Measurements from ENCODE around the gene LIMA1.
A peak's percentile ranks its signal among the peaks of the same experiment; 100 is the strongest.

The LIMA1 gene

DNA sequence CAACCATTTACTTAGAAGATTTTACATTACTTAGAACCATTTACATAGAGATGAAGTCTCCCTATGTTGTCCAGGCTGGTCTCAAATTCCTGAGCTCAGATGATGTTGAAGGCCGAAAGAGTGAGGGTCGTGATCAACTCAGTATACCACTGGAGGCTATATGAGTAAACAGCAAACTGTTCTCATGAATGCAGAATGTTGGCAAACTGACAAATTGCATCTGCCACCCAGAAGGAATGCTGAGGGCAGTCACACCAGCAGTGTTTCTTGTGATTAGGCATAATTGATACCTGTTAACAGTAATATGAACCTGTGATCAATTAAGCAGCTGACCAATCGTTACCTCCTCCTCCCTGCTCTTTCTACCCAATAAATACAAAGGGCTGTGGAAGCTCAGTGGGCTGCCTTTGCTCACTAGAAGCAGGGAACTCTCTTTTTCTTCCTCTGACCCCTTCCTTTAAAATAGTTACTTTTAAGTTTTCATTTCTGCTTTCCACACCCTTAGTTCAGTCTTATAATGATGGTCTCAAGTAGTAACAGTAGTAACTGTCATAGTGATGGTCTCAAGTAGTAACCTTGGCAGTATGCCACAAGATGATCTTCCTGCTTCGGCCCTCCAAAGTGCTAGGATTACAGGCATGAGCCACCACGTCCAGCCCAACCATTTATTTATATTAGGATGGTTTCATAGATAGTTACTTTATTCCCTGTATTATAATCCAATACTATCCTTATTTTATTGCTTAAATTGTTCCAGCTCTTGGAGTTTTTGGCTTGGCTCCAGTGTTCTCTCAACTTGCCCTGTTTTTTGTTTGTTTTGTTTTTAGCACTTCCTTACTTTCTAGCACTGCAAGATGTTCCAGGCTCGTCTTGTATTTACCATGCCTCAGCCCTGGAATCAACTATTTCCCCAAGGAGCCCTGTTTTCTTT, 25.8 kb downstream of the LIMA1 start:
- TF ChIP-seq, protein P1, sequence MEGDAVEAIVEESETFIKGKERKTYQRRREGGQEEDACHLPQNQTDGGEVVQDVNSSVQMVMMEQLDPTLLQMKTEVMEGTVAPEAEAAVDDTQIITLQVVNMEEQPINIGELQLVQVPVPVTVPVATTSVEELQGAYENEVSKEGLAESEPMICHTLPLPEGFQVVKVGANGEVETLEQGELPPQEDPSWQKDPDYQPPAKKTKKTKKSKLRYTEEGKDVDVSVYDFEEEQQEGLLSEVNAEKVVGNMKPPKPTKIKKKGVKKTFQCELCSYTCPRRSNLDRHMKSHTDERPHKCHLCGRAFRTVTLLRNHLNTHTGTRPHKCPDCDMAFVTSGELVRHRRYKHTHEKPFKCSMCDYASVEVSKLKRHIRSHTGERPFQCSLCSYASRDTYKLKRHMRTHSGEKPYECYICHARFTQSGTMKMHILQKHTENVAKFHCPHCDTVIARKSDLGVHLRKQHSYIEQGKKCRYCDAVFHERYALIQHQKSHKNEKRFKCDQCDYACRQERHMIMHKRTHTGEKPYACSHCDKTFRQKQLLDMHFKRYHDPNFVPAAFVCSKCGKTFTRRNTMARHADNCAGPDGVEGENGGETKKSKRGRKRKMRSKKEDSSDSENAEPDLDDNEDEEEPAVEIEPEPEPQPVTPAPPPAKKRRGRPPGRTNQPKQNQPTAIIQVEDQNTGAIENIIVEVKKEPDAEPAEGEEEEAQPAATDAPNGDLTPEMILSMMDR (IDR thresholded peaks at IDR 0.05; ENCODE audit: control insufficient read depth, extremely low read depth, insufficient read depth): no peak
- peak; percentile 91 for DNase-seq (ENCODE audit: low read depth)
- H3K4me3 ChIP-seq (ENCODE audit: low read depth, low read length): no peak overlapping the region

DNA sequence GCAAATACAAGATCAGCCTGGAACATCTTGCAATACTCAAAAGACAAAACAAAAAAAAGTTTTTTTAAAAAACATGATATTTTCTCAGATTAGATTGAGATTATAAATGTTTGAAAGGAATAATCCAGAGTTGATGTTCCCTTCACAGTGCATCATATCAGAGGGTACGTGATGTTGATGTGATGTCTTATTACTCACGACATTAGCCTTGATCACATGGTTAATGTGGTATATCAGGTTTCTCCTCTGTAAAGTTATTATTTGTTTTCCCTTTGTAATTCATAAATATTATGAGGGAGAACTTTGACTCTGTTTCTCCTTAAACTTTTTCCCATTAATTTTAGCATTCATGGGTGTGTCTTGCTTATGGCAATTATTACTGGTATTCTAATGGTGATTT, 26.6 kb downstream of the LIMA1 start:
- TF ChIP-seq, protein P1 (IDR thresholded peaks at IDR 0.05; ENCODE audit: control insufficient read depth, extremely low read depth, insufficient read depth): no peak
- no peak overlapping the region for H3K4me3 ChIP-seq (ENCODE audit: low read depth, low read length)
- no peak for DNase-seq (ENCODE audit: low read depth)

DNA sequence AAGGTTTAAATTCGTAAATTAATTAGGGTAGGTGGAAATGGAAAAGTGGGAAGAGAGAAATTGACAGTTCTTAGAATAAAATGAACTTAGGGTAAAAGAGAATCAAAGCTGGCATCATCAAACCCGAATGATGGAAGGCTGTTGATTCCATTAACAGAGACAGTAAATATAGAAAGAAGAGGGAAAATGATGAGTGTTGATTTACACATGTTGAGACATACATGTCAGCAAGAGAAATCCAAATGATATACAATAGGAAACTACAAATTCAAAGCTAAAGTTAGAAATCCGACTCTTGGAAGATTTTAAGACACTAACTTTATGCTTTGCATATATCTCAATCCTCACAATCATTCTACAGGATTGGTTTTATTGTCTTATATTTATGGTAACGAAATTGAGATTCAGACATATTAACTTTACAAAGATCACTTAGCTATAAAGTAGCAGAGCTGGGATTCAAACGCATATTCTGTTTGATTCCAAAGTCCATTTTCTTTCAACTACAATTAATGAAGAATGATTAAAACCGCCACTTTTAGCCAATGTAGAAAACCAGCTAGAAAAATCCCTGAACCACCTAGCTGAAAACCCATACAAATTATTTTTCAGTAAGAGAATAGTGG, 30.2 kb downstream of the LIMA1 start:
- TF ChIP-seq, protein P1 (IDR thresholded peaks at IDR 0.05; ENCODE audit: control insufficient read depth, extremely low read depth, insufficient read depth): no peak
- no peak overlapping the region for H3K4me3 ChIP-seq (ENCODE audit: low read depth, low read length)
- DNase-seq (ENCODE audit: low read depth): no peak

DNA sequence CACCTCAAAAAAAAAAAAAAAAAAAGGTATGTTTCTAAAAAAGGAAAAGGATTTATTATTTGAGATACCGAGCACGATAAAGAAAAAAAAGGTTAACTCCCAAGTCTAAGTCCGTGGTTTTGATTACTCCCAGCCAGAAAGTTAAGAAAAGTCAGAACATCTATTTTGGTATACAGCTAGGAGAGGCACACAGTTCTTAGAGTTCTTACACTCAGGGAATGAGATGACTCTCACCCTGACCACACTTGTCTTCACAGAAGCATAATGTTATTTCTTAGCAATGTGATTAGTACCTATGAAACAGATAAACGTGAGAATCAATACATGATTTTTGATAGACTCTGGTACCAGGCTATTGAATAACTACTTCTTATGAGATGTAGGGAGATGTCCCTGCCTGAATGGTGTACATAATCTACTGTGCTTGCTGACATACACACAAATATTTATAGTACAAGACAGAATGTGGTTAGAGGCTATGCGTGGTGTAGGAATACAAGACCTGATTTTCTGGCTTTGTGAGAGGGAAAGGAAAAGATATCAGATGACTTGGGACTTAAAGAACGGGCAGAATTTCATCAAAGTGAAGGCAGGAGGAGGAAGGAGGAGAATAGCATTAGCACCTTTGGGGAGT, 31.6 kb downstream of the LIMA1 start:
- TF ChIP-seq, protein P1 (IDR thresholded peaks at IDR 0.05; ENCODE audit: control insufficient read depth, extremely low read depth, insufficient read depth): no peak

DNA sequence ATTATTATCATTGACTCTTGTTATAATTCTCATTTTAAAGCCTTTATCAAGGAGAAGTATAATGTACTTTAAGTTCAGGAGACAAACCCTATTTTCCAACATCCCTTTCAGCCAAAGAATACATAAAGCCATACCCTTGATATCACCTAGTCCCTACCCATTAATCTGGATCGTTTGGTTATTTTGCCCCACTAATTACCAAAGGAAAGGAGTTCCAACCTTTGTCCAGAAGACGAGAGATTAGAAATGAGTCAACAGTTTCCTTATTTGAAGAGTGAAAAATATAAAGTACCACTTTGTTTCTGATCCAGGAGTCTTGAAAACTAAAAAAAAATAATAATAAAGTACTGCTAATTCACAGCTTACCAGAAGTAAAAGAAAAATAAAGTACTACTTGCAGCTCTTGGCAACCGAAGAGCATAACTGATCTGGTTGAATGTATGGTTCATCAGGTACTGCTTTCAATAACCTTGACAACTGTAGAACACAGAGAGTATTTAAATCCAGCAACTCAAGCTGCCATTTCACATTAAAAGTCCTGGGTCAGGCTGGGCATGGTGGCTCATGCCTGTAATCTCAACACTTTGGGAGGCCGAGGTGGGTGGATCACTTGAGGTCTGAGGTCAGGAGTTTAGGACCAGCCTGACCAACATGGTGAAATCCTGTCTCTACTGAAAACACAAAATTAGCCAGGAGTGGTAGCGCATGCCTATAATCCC, 33.7 kb downstream of the LIMA1 start:
- H3K4me3 ChIP-seq (ENCODE audit: low read depth, low read length): no peak overlapping the region
- no peak for DNase-seq (ENCODE audit: low read depth)
- TF ChIP-seq, protein P1 (IDR thresholded peaks at IDR 0.05; ENCODE audit: control insufficient read depth, extremely low read depth, insufficient read depth): no peak

More for the DNA sequence above, 31.6 kb downstream of the LIMA1 start:
- DNase-seq (ENCODE audit: low read depth): peak; percentile 73
- H3K4me3 ChIP-seq (ENCODE audit: low read depth, low read length): no peak overlapping the region

DNA sequence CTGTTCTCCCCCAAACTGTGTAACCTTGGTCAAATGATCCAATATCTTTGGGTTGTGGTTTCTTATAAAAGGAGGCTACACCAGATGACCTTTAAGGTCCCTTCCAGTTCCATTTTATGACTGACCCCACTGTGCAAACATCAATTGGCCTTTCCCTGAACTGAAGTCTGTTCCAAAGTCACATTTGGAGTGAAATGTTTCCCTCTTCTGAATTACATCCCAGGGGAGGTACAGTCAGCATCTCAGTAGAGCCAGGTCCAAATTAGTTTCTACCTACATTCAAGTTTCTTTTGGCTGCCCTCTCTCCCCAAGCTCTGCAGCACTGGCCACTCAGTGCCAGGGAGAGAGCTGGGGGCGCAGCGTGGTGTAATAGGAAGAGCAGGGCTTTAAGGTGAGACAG, 34.4 kb downstream of the LIMA1 start:
- no peak for DNase-seq (ENCODE audit: low read depth)
- TF ChIP-seq, protein P1 (IDR thresholded peaks at IDR 0.05; ENCODE audit: control insufficient read depth, extremely low read depth, insufficient read depth): no peak
- no peak overlapping the region for H3K4me3 ChIP-seq (ENCODE audit: low read depth, low read length)
